Activated CD4-positive, CD25-positive, alpha-beta regulatory T cell treated with anti-CD3 and anti-CD28 coated beads, Interleukin-2, amount 50 U/mL, for 16 hours (primary cell): ENCODE results near the gene RETREG2.
A peak's percentile ranks its signal among the peaks of the same experiment; 100 is the strongest.

Experiments
- DNase-seq: peaks from one replicate; pipeline ENCODE4 v3.0.0-alpha.2; 2020; ENCODE audit warnings: low read depth, low spot score

The RETREG2 gene

GRCh38 chr2:219177552-219178376 lies at the start of gene RETREG2:
Gene RETREG2 (plus strand): TSS chr2:219178275. CDS start chr2:219178353, 78 bp downstream.
- peak; percentile 59 for DNase-seq

- no peak for DNase-seq
These were observed 49.7 kb upstream of the RETREG2 start for GRCh38 chr2:219128396-219128795.

- no peak for DNase-seq
These were observed 48.5 kb upstream of the RETREG2 start for GRCh38 chr2:219129589-219129988.

- no peak for DNase-seq
These were observed 46.7 kb upstream of the RETREG2 start for GRCh38 chr2:219131327-219131726.

- no peak for DNase-seq
These were observed 46.3 kb upstream of the RETREG2 start for GRCh38 chr2:219131744-219132143.

- DNase-seq = no peak
These were observed 44.1 kb upstream of the RETREG2 start for GRCh38 chr2:219133976-219134375.

- DNase-seq = no peak
These were observed 37.4 kb upstream of the RETREG2 start for GRCh38 chr2:219140722-219141121.

- DNase-seq = no peak
These were observed 35.7 kb upstream of the RETREG2 start for GRCh38 chr2:219142329-219142728.

GRCh38 chr2:219149667-219150066 lies 28.4 kb upstream of the RETREG2 start:
- no peak for DNase-seq

GRCh38 chr2:219155054-219155644 lies 22.9 kb upstream of the RETREG2 start:
- no peak for DNase-seq

- no peak for DNase-seq
These were observed 20.7 kb upstream of the RETREG2 start for GRCh38 chr2:219157396-219157795.

- no peak for DNase-seq
These were observed 20.1 kb upstream of the RETREG2 start for GRCh38 chr2:219158025-219158424.

- DNase-seq = no peak
These were observed 19.5 kb upstream of the RETREG2 start for GRCh38 chr2:219158586-219158985.

- DNase-seq = no peak
These were observed 18.3 kb upstream of the RETREG2 start for GRCh38 chr2:219159771-219160185.

GRCh38 chr2:219160186-219161017 lies 17.7 kb upstream of the RETREG2 start, which contains the start of gene NHEJ1:
Gene NHEJ1 (minus strand): TSS chr2:219160815. CDS start chr2:219158362, 2,453 bp downstream.
- DNase-seq = peak; percentile 81

- DNase-seq = no peak
These were observed 17.0 kb upstream of the RETREG2 start for GRCh38 chr2:219161097-219161496.

- no peak for DNase-seq
These were observed 14.9 kb upstream of the RETREG2 start for GRCh38 chr2:219163156-219163555.

GRCh38 chr2:219165058-219165911 lies 12.8 kb upstream of the RETREG2 start:
- no peak for DNase-seq

- DNase-seq = no peak
These were observed 10.1 kb upstream of the RETREG2 start for GRCh38 chr2:219167997-219168396.

- DNase-seq = no peak
These were observed 9.5 kb upstream of the RETREG2 start for GRCh38 chr2:219168526-219168925.

- DNase-seq = no peak
These were observed 9.1 kb upstream of the RETREG2 start for GRCh38 chr2:219168932-219169331.
